Ovary (tissue), 9 donors: ENCODE measurements around the gene B3GNT9. TPM values are rescaled to one million over a fixed set of nuclear protein-coding genes. Genes with fewer than 3 reads are reported as not detected.

Experiments
- DNase-seq, 5 donors: peaks; one replicate each; pipeline ENCODE4 v3.0.0-alpha.2; 2019 to 2020
- H3K27ac ChIP-seq, 2 donors: fragments of 200-600 bp; one replicate each; pipeline versions ENCODE4 v1.5.1 to v1.8.0; 2019 to 2022
- H3K27me3 ChIP-seq: fragments of 200-600 bp; one replicate; pipeline ENCODE4 v1.8.0; 2022
- H3K36me3 ChIP-seq: fragments of 200-600 bp; sonication (generic); one replicate; pipeline ENCODE4 v1.5.1; 2019
- H3K4me1 ChIP-seq: one replicate; pipeline ENCODE4 v1.8.1; 2013; ENCODE audit warnings: mild to moderate bottlenecking, moderate library complexity; ENCODE audit not compliant: insufficient read depth
- H3K4me3 ChIP-seq: fragments of 200-600 bp; sonication (generic); one replicate; pipeline ENCODE4 v1.5.1; 2017
- H3K9me3 ChIP-seq, 2 donors: fragments of 200-600 bp in 1 of 2; sonication (generic) in 1 of 2; one replicate each; pipeline versions ENCODE4 v1.5.1 to v1.8.1; 2013 to 2019; ENCODE audit warnings: mild to moderate bottlenecking in 1 of 2, moderate library complexity in 1 of 2
- CTCF ChIP-seq, 3 donors: fragments of 450-650 bp in 2 of 3; fragments of 200-600 bp in 1 of 3; IDR thresholded peaks; one replicate each; pipeline versions ENCODE4 v1.5.1 to v1.8.0; 2016 to 2022; ENCODE audit warnings: antibody characterized with exemption in 3 of 3, mild to moderate bottlenecking in 1 of 3
- EP300 ChIP-seq: sonication (generic); formaldehyde crosslinking; IDR thresholded peaks from one replicate; pipeline ENCODE4 v1.6.1; 2017; ENCODE audit warnings: antibody characterized with exemption
- POLR2A ChIP-seq: fragments of 450-650 bp; IDR thresholded peaks from one replicate; pipeline ENCODE4 v1.6.1; 2017; ENCODE audit warnings: antibody characterized with exemption, mild to moderate bottlenecking, moderate library complexity
- WGBS, 3 donors: extraction: QIAGEN DNeasy Blood & Tissue Kit in 1 of 3; methylation state at CpG; one replicate each; pipeline versions ENCODE4 v1.1.5 to v1.1.7; 2013 to 2017; 5-methylcytosine and 5-hydroxymethylcytosine counted together
- intact Hi-C, 4 donors: fragments of 100-400 bp; cut with DNase I; formaldehyde crosslinking; loops; one replicate each; pipeline versions ENCODE4 v1.11.0 to v1.15.1; 2022 to 2023
- polyA plus RNA-seq, 2 donors: library from polyadenylated mRNA; stranded (reverse); fragments of 200-250 nt in 1 of 2; fragments of 350-450 nt in 1 of 2; fragmentation: Illumina TruSeq in 1 of 2; extraction: RNeasy Lipid Tissue Mini Kit (QIAGEN cat#74804) in 1 of 2; gene quantifications; one replicate each; pipeline ENCODE4 v1.2.3, GENCODE V29; 2013 to 2014
- total RNA-seq, 7 donors: library from RNA; depleted of rRNA in 2 of 7; stranded (reverse); fragments of >200 nt in 2 of 7; fragmentation: NEBNext Ultra II Directional in 3 of 7; extraction: Animal tissue kit (Norgen Biotek cat#: 25700) in 3 of 7; gene quantifications; one replicate each; pipeline versions ENCODE4 v1.1.0 to v1.2.4, GENCODE V29; 2016 to 2023
- donor health status: DM: no; HTN: no; CAD: no; lungs with moderate emphysema.
- donor health status: DM: no; HTN: no; CAD: no.
- donor health status: Bipolar disorder and iron deficiency.
- donor health status: DM: yes; HTN: yes; CAD: no.
- donor health status: DM: no; HTN: no; CAD: no.
- donor health status: DM: yes; HTN: yes; CAD: no.

The B3GNT9 gene
- total and polyA plus RNA-seq, 9 donors: 11.1 to 45.7 (median 27.6) TPM

GRCh38 chr16:67111951-67112444 lies 38.8 kb downstream of the B3GNT9 start:
- TF ChIP-seq EP300: no peak
- no peak for TF ChIP-seq CTCF (IDR thresholded peaks at IDR 0.05)
- no peak for TF ChIP-seq POLR2A
- Histone ChIP-seq H3K4me1 (peaks cover 11% of the 10 kb centered on the region), H3K36me3 (no peaks in the 10 kb centered on the region), H3K27me3 (no peaks in the 10 kb centered on the region), H3K27ac (no peak overlapping the region), H3K9me3 (no peaks in the 10 kb centered on the region), H3K4me3 (no peak overlapping the region)
- intact Hi-C loops: no loop called here
- no peak for DNase-seq
- 34 to 63% (median 44%) methylated on average over 4 of the region's 4 CpGs for WGBS, 3 donors

GRCh38 chr16:67109407-67110135 lies 41.2 kb downstream of the B3GNT9 start, which contains the start of gene PHAF1:
Gene PHAF1, plus strand, starts transcription at chr16:67109941. Its CDS starts 235 bp downstream, at chr16:67110176.
- Histone ChIP-seq H3K27ac (peak within 1 kb of the TSS in 1 of 2 donors; percentile 63), H3K4me1 (peaks cover 11% of the 10 kb centered on the region), H3K27me3 (no peaks in the 10 kb centered on the region), H3K9me3 (no peaks in the 10 kb centered on the region), H3K36me3 (no peaks in the 10 kb centered on the region), H3K4me3 (peak within 1 kb of the TSS; percentile 95)
- DNase-seq: peak; percentile 91 to 97 (median 94)
- intact Hi-C loops: no loop called here
- TF ChIP-seq EP300: no peak
- peak; percentile 48 for TF ChIP-seq POLR2A
- 1 to 3% (median 1%) methylated on average over 48 to 63 of the region's 63 CpGs for WGBS, 3 donors

- peak in 1 of 5 donors; percentile 36 for DNase-seq
- Histone ChIP-seq H3K9me3 (no peaks in the 10 kb centered on the region), H3K36me3 (no peaks in the 10 kb centered on the region), H3K27me3 (no peaks in the 10 kb centered on the region), H3K27ac (peak overlapping the region in 1 of 2 donors; percentile 63), H3K4me1 (peaks cover 11% of the 10 kb centered on the region), H3K4me3 (peak overlapping the region; percentile 95)
- TF ChIP-seq CTCF (IDR thresholded peaks at IDR 0.05) (no peak), EP300 (no peak), POLR2A (no peak)
- WGBS, 3 donors: 69 to 75% (median 73%) methylated on average over 18 of the region's 18 CpGs
- intact Hi-C loops: no loop called here
Observed at GRCh38 chr16:67108931-67109406, 41.8 kb downstream of the B3GNT9 start.

GRCh38 chr16:67108489-67108888 lies 42.3 kb downstream of the B3GNT9 start:
- Histone ChIP-seq H3K4me1 (peaks cover 11% of the 10 kb centered on the region), H3K27me3 (no peaks in the 10 kb centered on the region), H3K36me3 (no peaks in the 10 kb centered on the region), H3K4me3 (no peak overlapping the region), H3K9me3 (no peaks in the 10 kb centered on the region), H3K27ac (no peak overlapping the region)
- DNase-seq: no peak
- TF ChIP-seq CTCF (IDR thresholded peaks at IDR 0.05) (no peak), POLR2A (no peak)
- 94 to 96% (median 95%) methylated on average over 6 of the region's 6 CpGs for WGBS, 3 donors
- intact Hi-C loops: no loop called here

- TF ChIP-seq POLR2A (no peak), EP300 (no peak), CTCF (IDR thresholded peaks at IDR 0.05) (no peak)
- WGBS, 3 donors: 30 to 36% (median 36%) methylated on average over 5 of the region's 5 CpGs
- Histone ChIP-seq H3K27me3 (no peaks in the 10 kb centered on the region), H3K4me3 (no peak overlapping the region), H3K9me3 (no peaks in the 10 kb centered on the region), H3K4me1 (peaks cover 8% of the 10 kb centered on the region), H3K36me3 (no peaks in the 10 kb centered on the region), H3K27ac (no peak overlapping the region)
- no peak for DNase-seq
- intact Hi-C loops: no loop called here
Observed at GRCh38 chr16:67105881-67106280, 44.9 kb downstream of the B3GNT9 start.
